K562 (cell line): ENCODE data around the gene SLC22A15. TPM values are rescaled to one million over a fixed set of nuclear protein-coding genes. Genes with fewer than 3 reads are reported as not detected.

ENCODE experiments used
- CEBPG ChIP-seq, 3 experiments: fragments of 200-800 bp in 1 of 3; sonication (Bioruptor generic) in 1 of 3; sonication (generic) in 1 of 3; formaldehyde crosslinking in 1 of 3; IDR thresholded peaks in 2 of 3; conservative IDR thresholded peaks in 1 of 3; 2 replicates each; pipeline versions ENCODE4 v1.6.1 to v1.8.0; 2016 to 2022; ENCODE audit warnings: missing compliant biosample characterization in 2 of 3, missing genetic modification characterization in 2 of 3, mild to moderate bottlenecking in 1 of 3, missing genetic modification reagents in 1 of 3
- CTBP1 ChIP-seq: fragments of 450-650 bp; IDR thresholded peaks from 2 replicates; pipeline ENCODE4 v1.6.1; 2016; ENCODE audit warnings: borderline replicate concordance
- MEIS2 ChIP-seq: fragments of 450-650 bp; IDR thresholded peaks from 2 replicates; pipeline ENCODE4 v1.6.1; 2014; ENCODE audit warnings: mild to moderate bottlenecking; ENCODE audit not compliant: partially characterized antibody
- PBX2 ChIP-seq, 2 experiments: IDR thresholded peaks in 1 of 2; conservative IDR thresholded peaks in 1 of 2; 2 replicates each; pipeline ENCODE4 v1.6.1; 2016; ENCODE audit warnings: low read depth in 2 of 2, mild to moderate bottlenecking in 1 of 2, missing compliant biosample characterization in 1 of 2, missing genetic modification characterization in 1 of 2, moderate library complexity in 1 of 2
- PKNOX1 ChIP-seq: fragments of 450-650 bp; IDR thresholded peaks from 2 replicates; pipeline ENCODE4 v1.6.1; 2016
- THRB ChIP-seq: fragments of 450-650 bp; formaldehyde crosslinking; conservative IDR thresholded peaks from 2 replicates; pipeline ENCODE4 v1.4.0; 2022; ENCODE audit warnings: mild to moderate bottlenecking, missing genetic modification characterization
- ZBTB17 ChIP-seq: fragments of 450-650 bp; formaldehyde crosslinking; IDR thresholded peaks from 2 replicates; pipeline ENCODE4 v1.4.0; 2020; ENCODE audit warnings: mild to moderate bottlenecking
- polyA plus RNA-seq, 8 experiments: library from polyadenylated mRNA; depleted of rRNA in 4 of 8; stranded (reverse) in 5 of 8; unstranded in 3 of 8; fragments of >200 nt; fragmentation: Nextera tagmentation in 2 of 8; fragmentation: Illumina TruSeq in 1 of 8; extraction: Ambion mirVana in 2 of 8; extraction: Trizol in 1 of 8; gene quantifications; 2 replicates each; pipeline versions ENCODE4 v1.2.1 to v1.2.3, GENCODE V29; 2011 to 2014; ENCODE audit warnings: inconsistent platforms in 1 of 8, missing spikeins in 1 of 8
- total RNA-seq, 7 experiments: library from RNA; depleted of rRNA in 6 of 7; stranded (reverse); fragments of >200 nt in 6 of 7; fragmentation: Illumina TruSeq in 2 of 7; extraction: Trizol in 2 of 7; gene quantifications; 2 replicates each; pipeline versions ENCODE4 v1.2.1 to v1.2.3, GENCODE V29; 2011 to 2021; ENCODE audit warnings: low replicate concordance in 1 of 7

Gene SLC22A15
- total and polyA plus RNA-seq, 9 of the 15 experiments (the other 6 are each of a cell fraction or from before 2014, with no cell fraction given) = 0.24 to 2.7 (median 1.2) TPM

GRCh38 chr1:115978292-115978941 lies 2.1 kb downstream of the SLC22A15 start (continued):
- TF ChIP-seq THRB (CRISPR knock-in tag) = peak; percentile 73
- TF ChIP-seq MEIS2 = peak; percentile 56
- TF ChIP-seq CTBP1 = no peak
- no peak for TF ChIP-seq PBX2 (CRISPR knock-in tag; IDR thresholded peaks at IDR 0.05; ENCODE audit: low read depth)
- TF ChIP-seq PBX2 (tag; conservative IDR thresholded peaks at IDR 0.05; ENCODE audit: low read depth) = peak; percentile 48; the same call in 1 of the 2 replicates
- TF ChIP-seq CEBPG (CRISPR knock-in tag; IDR thresholded peaks at IDR 0.05) = 0 out of 2 replicates have a peak, but pooled peaks have one; percentile 31
- peak; percentile 77 to 92 for TF ChIP-seq CEBPG (tag; conservative IDR thresholded peaks at IDR 0.05 in 1 of 2, IDR thresholded peaks at IDR 0.05 in 1 of 2)
- TF ChIP-seq PKNOX1 = peak; percentile 20; the same call in 1 of the 2 replicates
- 0 out of 2 replicates have a peak, but pooled peaks have one; percentile 43 for TF ChIP-seq ZBTB17 (CRISPR knock-in tag)
